Stimulated activated CD4-positive, alpha-beta T cell treated with anti-CD3 and anti-CD28 coated beads, Interleukin-4, amount 100 ng/mL, for 1 hour (primary cell): ENCODE data around the gene MAP4K2.
"Not testable (repeated sequence)": the region's sequence is repeated elsewhere in the genome, so short reads cannot be mapped to it uniquely, and the experiment has no call there.

Experiments used
- DNase-seq: peaks from one replicate; pipeline ENCODE4 v3.0.0-alpha.2; 2020

The MAP4K2 gene

DNA sequence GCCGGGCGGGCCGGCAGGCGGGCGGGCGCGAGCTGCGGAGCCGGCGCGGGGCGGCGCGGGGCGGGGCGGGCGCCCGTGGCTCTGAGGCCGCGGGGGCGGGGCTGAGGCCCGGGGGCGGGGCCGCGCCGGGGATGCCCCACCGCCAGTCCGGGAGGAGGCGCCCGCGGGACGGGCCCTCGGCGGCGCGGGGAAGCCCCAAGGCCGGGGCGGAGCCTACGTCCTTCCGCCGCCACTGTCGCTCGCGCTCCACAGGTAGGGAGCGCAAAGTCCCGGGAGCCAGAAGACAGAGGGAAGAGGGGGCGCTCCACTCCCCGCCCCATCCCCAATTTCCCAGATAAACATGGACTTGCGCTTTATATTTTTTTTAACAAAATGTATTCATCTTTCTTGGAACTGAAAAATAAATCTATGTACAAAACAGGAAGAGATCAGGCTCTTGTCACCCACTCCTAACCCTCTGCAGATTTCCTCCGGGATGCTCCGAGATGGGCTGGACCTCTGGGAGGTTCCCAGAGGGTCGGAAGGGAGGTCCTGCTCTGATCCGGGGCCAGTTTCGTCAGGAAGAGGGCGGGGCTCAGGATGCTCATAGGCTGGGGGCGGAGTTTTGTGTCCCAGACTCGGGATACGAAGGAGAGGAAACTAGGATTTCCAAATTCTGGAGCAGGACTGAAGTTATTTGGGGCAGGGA, at the start of gene MAP4K2:
TSS of gene MAP4K2 (minus strand) at position 57 of the 688 bp plus-strand sequence. CDS start 65 bp downstream, outside the sequence.
- DNase-seq, result peak; percentile 87

DNA sequence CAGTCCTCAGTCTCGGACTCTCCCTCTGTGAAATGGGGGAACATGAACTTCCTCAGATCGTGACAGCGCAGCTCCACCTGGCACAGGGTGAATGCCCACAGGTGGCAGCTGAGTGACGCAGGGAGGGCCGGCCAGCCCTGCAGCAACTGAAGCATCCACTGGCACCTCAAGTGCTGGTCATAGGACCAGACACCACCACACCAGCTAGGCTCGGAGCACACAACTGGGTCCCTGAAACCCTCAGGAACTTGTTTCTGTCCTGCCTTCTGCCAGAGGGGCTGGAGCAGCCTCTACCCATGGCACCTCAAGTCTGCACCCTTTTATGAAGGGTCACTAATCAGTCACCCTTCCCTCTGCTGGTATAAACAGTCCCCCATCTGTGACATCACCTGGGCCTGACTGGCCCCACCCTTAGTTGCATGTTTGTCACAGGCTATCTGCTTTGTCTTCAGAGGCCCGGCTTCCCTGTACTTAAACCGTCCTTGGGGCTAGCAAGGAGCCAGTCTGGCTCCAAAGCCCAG, 48.9 kb upstream of the MAP4K2 start:
- DNase-seq, result no peak

- DNase-seq, result peak; percentile 60
Measured at GRCh38 chr11:64850979-64851567, 48.1 kb upstream of the MAP4K2 start.

DNA sequence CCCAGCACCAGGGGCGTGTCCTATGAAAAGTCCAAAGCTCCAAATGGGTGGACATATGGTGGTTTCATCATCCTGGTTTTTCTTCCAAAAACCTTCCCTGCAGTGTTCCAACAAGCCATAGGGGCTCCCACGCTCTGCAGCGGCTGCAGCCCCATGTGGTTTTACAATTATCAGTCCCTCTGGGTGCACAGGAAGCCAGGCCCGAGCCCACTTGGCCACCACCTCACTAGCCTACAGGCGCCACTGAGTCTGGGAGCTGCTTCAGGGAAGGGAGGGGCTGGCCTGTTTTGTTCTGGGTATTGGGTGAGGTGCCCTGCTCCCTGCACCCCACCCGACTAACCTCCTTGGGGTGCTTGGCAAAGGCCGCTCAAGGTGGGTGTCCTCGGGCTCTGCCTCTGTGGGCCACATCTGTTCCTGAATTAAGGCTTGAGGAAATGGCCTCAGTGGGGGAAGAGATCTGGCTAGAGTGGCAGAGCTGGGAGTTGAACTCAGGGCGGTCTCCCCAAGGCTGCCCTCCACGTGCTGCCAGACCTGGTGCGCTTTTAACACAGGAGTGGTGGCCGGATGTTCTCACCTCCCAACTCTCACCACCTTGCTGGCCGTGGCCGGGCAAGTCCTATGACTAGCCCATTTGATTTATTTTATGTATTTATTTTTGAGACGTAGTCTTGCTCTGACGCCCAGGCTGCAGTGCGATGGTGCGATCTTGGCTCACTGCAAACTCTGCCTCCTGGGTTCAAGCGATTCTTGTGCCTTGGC, 46.8 kb upstream of the MAP4K2 start:
- DNase-seq, result no peak

DNA sequence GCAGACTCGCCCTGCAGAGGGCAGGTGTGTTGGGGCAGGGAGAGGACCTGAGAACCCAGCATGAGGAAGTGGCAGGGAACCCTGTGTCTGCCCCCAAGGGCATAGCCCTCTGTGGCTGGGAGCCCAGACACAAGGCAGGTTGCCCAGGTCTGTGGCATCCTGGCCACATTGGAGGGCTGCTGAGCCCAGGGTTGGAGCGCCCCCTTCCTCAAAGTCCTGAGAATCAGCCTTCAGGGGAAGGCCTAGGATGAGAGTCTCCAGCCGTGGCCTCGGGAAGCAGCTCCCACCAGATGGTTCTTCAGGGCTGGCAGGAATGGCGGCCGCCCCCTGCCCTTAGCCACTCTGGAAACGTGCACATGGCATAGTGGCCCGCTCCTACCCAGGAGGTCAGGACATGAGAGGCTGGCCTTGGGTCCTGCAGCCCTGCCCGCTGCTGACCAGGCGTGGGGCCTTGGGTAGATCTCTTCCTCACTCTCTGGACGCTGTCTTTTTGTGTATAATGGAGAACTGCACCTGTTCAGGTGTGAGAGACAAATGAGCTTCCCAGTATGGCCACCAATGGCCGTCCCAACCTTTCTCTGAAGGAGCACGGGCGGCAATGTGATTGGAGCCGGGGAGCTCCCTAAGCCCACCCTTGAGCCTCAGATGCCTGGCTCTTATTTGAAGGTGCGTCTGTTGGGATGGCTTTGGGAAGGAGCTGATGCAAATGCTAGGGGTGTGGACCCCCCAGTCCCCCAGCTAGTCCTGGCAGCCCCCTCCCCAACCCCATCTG, 46.0 kb upstream of the MAP4K2 start:
- DNase-seq, result no peak

GRCh38 chr11:64848214-64848825, 45.3 kb upstream of the MAP4K2 start:
- DNase-seq, result no peak

DNA sequence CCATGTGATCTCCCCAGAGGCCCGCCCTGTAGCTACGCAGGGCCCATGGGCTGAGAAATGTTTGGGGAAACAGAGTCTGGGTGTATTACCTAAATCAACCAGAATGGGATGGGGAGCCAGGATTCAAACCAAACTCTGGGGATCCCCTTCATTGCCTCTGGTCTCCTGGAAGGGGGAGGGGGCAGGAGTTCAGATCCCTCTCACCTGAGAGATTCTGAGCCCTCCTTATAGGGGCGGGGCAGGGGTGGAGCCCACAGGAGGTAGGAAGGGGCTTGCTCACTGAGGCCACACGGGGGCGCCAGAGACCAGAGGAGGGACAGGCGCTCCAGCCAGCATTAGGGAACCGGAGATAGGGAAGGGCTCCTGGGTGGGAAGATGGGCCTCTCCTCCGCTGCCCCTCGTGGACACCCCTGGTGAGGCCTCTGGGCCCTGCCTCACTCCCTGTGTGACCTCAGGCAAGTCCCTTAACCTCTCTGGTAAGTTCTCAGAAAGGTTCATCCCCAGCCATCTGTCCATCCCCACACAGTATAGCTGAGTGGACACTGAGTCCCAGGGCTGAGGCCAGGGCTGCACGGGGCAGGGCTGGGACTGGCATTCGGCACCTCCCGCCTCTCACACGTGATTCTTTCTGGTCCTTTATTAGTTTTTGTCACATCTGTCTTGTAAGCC, 44.1 kb upstream of the MAP4K2 start:
- DNase-seq, result peak; percentile 95

- DNase-seq, result not testable (repeated sequence)
Measured at GRCh38 chr11:64845776-64846129, 42.7 kb upstream of the MAP4K2 start.

GRCh38 chr11:64845129-64845775, 42.2 kb upstream of the MAP4K2 start:
- DNase-seq, result no peak

DNA sequence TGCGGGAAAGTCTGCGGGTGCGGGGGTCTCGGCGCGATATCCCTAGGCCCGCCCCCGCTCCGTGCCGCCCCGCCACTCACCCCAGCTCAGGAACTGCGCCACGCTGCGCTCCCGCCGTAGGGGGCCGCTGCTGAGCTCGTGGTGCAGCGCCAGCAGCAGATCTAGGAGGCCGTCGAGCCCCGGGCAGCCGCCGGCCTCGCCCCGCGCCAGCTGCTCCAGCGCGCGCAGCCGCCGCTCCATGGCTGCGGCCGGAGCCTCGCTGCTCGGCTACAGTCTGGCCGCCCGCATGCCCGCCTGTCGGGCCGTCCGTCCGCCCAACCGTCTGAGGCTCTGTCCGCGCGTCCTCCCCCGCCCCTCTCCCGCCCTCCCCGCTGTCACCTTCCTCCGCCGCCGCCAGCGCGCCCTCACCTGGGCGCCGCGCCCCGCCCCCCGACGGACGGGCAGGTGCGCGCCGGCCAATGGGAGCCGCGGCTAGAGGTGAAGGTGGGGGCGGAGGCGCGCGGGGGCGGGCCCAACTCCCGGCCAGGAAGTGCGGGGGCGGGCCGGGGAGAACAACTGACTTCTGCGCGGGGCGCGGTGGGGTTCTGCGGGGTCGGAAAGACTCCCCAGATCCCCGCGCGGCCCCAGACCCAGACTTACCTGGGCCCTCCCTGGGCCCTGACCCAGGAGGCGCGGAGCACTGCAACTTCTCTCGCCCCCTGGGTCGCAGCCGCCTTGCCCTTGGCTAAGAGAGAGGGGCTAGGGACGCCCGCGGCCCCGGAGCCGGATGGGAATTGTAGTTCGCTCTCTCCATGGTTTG, 41.5 kb upstream of the MAP4K2 start, which contains the start of gene CDC42BPG:
TSS of gene CDC42BPG (minus strand) at position 324 of the 799 bp plus-strand sequence. CDS start at position 240, 84 bp downstream.
- DNase-seq, result peak; percentile 69

DNA sequence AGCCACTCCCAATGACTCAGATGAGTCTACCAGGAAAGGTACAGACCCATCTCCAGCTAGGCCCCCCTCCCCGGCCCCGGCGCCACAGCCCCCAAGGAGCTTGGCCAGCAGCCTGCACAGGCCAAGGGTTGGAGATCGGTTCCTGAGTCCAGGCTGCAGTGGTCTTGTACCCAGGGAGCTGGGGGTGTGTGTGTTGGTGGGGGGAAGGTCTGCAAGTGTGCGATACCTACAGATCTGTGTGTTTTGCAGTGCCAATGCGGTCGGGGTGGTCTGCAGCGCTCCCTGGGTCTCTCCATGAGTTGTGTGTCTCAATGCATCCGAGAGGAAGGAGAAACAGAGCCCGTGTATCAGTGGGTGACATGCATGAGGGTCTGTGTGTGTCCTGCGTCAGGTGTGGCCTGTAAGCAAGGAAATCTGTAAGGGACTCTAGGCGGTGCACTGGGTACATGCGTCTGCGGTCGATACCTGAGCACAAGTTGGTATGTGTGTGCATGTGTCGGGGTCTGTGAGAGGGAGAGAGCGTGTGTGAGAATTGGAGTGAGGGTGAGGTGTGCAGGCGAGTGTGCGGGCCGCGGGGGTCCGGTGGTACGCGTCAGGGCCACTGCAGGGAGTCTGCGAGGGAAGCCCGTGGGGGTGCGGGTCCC, 40.8 kb upstream of the MAP4K2 start:
- no peak for DNase-seq

- no peak for DNase-seq
Measured at GRCh38 chr11:64842851-64843685, 40.1 kb upstream of the MAP4K2 start.

DNA sequence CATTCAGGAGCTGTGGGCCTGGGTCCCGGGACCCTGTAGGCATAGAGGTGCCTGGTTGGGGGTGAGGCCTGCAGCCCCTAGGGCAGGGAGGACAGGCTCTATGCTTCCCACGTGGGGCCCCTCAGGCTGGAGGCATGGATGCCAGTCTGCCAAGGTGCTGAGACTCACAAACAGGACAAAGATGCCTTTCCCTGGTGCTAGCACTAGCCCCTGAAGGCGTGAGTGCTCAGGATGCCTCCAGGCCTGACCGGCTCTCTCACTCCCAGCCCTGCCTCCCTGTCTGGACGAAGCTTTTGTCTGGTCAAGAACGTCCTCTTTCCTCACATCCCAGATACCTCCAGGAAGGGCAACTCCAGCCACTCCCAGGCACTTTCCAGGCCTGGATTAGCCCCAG, 39.3 kb upstream of the MAP4K2 start:
- DNase-seq, result no peak

GRCh38 chr11:64841592-64842365, 38.8 kb upstream of the MAP4K2 start:
- no peak for DNase-seq

- no peak for DNase-seq
Measured at GRCh38 chr11:64839887-64840782, 37.1 kb upstream of the MAP4K2 start.

DNA sequence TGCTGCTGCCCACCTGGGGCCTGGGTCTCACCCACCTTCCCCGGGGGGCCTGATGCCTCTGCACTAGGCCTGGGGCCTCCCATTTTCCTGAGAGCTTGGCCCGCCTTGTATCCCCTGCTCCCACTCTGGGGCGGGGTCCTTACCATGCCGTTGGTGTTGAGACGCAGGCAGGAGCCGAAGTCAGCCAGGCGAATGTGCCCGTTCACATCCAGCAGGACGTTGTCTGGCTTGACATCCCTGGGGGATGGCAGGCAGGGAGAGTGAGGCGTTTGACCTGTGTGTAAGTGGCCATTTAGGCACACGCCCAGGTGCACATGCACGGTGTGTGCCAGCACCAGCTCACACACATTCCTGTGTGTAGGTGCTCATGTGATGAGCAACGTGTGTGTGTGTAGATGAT, 36.3 kb upstream of the MAP4K2 start:
- DNase-seq, result no peak
